ENCODE measurements around the gene MIB1.

- TF ChIP-seq, protein P1, sequence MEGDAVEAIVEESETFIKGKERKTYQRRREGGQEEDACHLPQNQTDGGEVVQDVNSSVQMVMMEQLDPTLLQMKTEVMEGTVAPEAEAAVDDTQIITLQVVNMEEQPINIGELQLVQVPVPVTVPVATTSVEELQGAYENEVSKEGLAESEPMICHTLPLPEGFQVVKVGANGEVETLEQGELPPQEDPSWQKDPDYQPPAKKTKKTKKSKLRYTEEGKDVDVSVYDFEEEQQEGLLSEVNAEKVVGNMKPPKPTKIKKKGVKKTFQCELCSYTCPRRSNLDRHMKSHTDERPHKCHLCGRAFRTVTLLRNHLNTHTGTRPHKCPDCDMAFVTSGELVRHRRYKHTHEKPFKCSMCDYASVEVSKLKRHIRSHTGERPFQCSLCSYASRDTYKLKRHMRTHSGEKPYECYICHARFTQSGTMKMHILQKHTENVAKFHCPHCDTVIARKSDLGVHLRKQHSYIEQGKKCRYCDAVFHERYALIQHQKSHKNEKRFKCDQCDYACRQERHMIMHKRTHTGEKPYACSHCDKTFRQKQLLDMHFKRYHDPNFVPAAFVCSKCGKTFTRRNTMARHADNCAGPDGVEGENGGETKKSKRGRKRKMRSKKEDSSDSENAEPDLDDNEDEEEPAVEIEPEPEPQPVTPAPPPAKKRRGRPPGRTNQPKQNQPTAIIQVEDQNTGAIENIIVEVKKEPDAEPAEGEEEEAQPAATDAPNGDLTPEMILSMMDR (conservative IDR thresholded peaks at IDR 0.05), result no peak
- no peak for TF ChIP-seq ZFX (IDR thresholded peaks at IDR 0.05)
These were observed 175.0 kb downstream of the MIB1 start for GRCh38 chr18:21915546-21915945.
